ENCODE data around the gene SART3. TPM values are rescaled to one million over a fixed set of nuclear protein-coding genes. Genes with fewer than 3 reads are reported as not detected.

Gene SART3
- total RNA-seq, 4 donors from 2014 or later = 46.1 to 77.0 (median 62.8) TPM

- H3K36me3 ChIP-seq = no peaks in the 10 kb centered on the region
- no peaks in the 10 kb centered on the region for H3K9me3 ChIP-seq
- H3K4me1 ChIP-seq = peaks cover 13% of the 10 kb centered on the region
- no peak overlapping the region for H3K27ac ChIP-seq
- no peak overlapping the region for H3K4me3 ChIP-seq
- TF ChIP-seq POLR2AphosphoS5 (IDR thresholded peaks at IDR 0.05) = no peak
- TF ChIP-seq EP300 (IDR thresholded peaks at IDR 0.05) = no peak
- TF ChIP-seq CTCF (IDR thresholded peaks at IDR 0.05) = no peak
- no peak for TF ChIP-seq POLR2A (IDR thresholded peaks at IDR 0.05)
- no peak for DNase-seq (ENCODE audit: low spot score in 2 of 2)
- no peaks in the 10 kb centered on the region for H3K27me3 ChIP-seq
- 69% methylated on average over 3 of the region's 7 CpGs for WGBS
These were observed 28.9 kb upstream of the SART3 start for GRCh38 chr12:108589840-108590229.

DNA sequence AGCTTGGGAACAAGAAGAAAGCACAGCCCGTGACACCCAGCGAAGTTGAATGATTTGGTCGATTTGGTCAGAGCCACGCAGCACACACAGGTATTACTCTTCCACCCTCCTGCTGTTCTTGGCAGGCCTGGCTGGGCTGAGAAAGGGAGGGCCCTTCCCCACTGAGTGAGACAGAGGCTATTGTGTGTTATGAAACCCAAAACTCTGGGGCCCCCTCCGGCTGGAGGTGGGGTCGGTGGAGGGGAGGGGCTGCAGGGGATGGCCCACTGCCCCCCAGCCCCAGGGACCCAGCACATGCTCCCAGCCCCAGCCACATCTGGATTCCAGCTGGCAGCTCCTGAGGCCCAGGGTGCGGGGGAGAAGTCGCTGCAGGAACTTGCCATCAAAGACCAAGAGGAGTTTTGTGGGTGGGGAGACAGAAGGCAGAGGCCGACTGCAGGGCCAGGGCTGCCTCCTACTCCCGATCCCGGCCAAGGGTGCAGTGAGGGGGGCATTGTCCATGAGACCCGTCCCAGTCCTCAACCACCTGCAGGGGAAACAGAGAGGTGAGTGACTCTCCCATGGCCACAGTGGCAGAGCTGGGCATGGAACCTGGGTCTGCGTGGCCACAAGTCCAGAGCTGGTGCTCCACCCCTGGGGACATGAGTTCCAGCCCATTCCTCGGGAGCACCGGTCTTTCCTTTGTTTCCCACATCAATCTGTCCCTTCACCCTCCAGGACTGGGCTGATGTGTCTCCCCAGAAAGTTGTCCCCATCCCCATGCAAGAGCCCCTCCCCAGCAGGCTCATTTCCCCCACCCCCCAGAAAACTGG lies 28.3 kb upstream of the SART3 start:
- no peak overlapping the region for H3K4me3 ChIP-seq
- no peaks in the 10 kb centered on the region for H3K27me3 ChIP-seq
- H3K27ac ChIP-seq = no peak overlapping the region
- DNase-seq (ENCODE audit: low spot score in 2 of 2) = no peak
- peaks cover 13% of the 10 kb centered on the region for H3K4me1 ChIP-seq
- no peaks in the 10 kb centered on the region for H3K36me3 ChIP-seq
- H3K9me3 ChIP-seq = no peaks in the 10 kb centered on the region
- 35% methylated on average over 7 of the region's 15 CpGs for WGBS
- TF ChIP-seq EP300 (IDR thresholded peaks at IDR 0.05) (no peak), POLR2AphosphoS5 (IDR thresholded peaks at IDR 0.05) (no peak), CTCF (IDR thresholded peaks at IDR 0.05) (no peak), POLR2A (IDR thresholded peaks at IDR 0.05) (no peak)

DNA sequence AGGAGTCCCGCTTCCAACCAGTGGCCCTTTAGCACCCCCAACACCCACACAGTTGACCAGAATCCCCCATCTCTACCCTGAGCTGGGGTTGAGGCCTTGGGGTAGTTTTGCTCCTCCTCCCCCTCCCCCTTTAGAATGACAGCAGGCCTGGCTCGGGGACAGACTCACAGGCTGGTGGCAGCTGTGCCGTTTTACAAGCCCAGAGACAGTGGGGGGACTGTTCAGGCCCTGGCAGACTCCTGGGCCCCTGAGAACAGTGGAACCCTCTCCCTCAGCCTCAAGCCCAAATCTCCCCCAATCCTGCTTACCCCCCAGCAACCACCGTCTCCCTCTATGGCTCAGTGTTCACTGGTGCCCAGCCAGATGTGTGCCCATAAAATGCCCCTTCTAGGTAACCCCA lies 26.9 kb upstream of the SART3 start:
- Histone ChIP-seq H3K4me1 (peaks cover 18% of the 10 kb centered on the region), H3K4me3 (no peak overlapping the region), H3K9me3 (no peaks in the 10 kb centered on the region), H3K27me3 (no peaks in the 10 kb centered on the region), H3K36me3 (no peaks in the 10 kb centered on the region), H3K27ac (no peak overlapping the region)
- no peak for DNase-seq (ENCODE audit: low spot score in 2 of 2)
- 93% methylated on average over 2 of the region's 4 CpGs for WGBS
- TF ChIP-seq POLR2AphosphoS5 (IDR thresholded peaks at IDR 0.05) = no peak
- TF ChIP-seq EP300 (IDR thresholded peaks at IDR 0.05) = no peak
- TF ChIP-seq POLR2A (IDR thresholded peaks at IDR 0.05) = no peak
- no peak for TF ChIP-seq CTCF (IDR thresholded peaks at IDR 0.05)

DNA sequence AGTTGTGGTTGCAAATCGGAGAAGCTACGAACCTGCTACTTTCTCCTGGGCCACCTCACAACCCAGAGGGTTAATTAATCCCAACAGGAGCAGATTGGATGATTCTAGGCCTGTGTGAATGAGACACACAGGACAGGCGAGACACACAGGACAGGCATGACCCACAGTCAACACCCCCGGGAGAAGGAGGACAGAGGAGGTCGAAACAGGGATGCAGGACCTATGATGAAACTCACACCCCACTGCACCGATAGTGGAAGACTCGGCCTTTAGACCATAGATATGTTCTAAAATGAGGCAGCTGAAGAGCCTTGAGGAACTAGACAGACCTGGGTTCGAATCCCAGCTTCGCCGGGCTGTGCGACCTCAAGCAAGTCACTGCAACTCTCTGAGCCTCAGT lies 25.3 kb upstream of the SART3 start:
- Histone ChIP-seq H3K9me3 (no peaks in the 10 kb centered on the region), H3K4me3 (no peak overlapping the region), H3K27me3 (no peaks in the 10 kb centered on the region), H3K27ac (no peak overlapping the region), H3K4me1 (peaks cover 18% of the 10 kb centered on the region), H3K36me3 (no peaks in the 10 kb centered on the region)
- WGBS = 91% methylated on average over 11 of the region's 11 CpGs
- TF ChIP-seq CTCF (IDR thresholded peaks at IDR 0.05) = no peak
- TF ChIP-seq EP300 (IDR thresholded peaks at IDR 0.05) = no peak
- no peak for TF ChIP-seq POLR2A (IDR thresholded peaks at IDR 0.05)
- TF ChIP-seq POLR2AphosphoS5 (IDR thresholded peaks at IDR 0.05) = no peak
- no peak for DNase-seq (ENCODE audit: low spot score in 2 of 2)

GRCh38 chr12:108585864-108586263 lies 24.9 kb upstream of the SART3 start:
- H3K36me3 ChIP-seq = no peaks in the 10 kb centered on the region
- TF ChIP-seq EP300 (IDR thresholded peaks at IDR 0.05) (no peak), CTCF (IDR thresholded peaks at IDR 0.05) (no peak), POLR2AphosphoS5 (IDR thresholded peaks at IDR 0.05) (no peak), POLR2A (IDR thresholded peaks at IDR 0.05) (no peak)
- H3K27ac ChIP-seq = no peak overlapping the region
- no peaks in the 10 kb centered on the region for H3K27me3 ChIP-seq
- no peak for DNase-seq (ENCODE audit: low spot score in 2 of 2)
- 60% methylated on average over 4 of the region's 4 CpGs for WGBS
- H3K9me3 ChIP-seq = no peaks in the 10 kb centered on the region
- peaks cover 22% of the 10 kb centered on the region for H3K4me1 ChIP-seq
- no peak overlapping the region for H3K4me3 ChIP-seq
